ENCODE measurements around the gene TEAD1.

TEAD1 gene

DNA sequence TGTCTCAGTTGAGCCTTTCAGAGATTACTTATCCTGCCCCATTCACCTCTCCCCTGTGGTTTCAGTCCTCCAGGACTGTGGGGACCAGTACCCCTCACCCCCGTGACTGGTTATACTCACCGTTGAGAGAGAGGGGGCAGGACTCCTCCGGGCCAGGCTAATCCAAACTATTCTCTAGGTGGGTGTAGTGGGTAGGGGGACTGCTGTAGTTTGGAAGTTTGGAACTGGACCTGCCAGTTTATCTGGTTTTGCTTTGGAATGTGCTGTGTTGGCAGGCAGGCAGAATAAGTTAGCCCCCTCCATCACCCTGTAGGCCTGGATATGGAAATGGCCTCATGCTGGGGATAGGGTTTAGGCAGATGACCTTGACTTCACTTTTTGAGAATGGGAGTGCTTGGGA lies 13.5 kb downstream of the TEAD1 start:
- no peak for DNase-seq

DNA sequence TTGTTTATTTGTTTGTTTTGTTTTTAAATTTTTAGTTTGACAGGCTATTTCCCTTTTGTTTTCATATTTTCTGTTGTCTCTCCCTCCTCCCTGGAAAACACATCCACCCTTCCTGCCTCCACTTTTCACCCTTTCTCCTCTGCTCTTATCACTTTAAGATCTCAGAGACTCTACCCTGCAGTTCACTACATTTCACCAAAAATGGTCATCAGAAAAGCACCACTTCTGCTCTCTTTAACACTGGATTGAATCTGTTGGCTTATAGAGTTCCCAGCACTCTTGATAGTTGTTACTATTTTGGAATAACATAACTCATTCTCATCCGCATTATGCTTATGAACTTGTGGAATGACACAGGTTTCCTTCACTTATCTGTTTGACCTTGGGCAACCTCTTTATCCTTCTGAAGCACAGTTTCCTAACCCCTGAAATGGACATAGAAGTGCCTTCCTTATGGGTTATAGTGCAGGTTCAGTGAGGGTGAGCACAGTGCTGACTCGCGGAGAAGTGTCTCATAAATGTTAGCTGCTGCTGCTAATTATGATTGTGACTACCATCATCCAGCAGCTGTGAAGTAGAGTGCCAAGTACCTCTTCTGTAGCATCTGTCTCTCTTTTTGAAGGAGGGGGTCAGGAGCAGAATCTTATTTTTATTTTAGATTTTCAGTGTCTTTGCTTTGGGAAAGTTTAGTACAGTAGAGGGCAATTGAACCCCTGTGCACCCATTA lies 15.0 kb downstream of the TEAD1 start:
- DNase-seq: no peak

DNA sequence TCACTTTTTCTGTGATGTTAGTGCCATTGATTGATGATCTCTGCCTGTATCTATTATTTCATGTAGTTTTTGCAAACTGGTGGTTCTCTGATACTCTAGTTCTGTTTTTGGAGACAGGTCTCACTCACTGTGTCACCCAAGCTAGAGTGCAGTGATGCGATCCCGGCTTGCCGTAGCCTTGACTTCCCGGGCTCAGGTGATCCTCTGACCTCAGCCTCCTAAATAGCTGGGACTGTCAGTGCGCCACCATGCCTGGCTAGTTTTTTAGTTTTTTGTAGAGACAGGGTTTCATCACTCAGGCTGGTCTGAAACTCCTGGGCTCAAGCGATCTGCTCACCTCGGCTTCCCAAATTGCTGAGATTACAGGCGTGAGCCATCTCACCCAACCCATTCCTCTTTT lies 16.4 kb downstream of the TEAD1 start:
- no peak for DNase-seq

DNA sequence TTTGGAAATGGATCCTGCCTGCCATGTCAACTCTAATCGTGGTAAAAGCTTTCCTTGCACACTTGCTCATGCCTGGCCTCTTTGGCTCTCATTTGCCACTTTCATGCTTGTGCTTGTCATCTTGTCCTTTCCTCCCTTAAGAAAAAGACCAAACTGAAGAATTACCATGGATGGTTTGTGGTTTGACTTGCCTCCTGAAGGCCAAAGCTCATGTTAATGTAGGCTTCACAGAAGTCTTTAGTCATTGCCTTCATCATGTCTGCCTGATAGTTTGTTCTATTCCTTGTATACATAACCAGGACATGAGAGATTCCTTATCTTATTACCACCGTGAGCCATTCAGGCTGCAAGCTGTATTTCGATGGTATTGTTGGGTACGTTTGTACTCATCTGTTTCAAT lies 17.3 kb downstream of the TEAD1 start:
- no peak for DNase-seq

DNA sequence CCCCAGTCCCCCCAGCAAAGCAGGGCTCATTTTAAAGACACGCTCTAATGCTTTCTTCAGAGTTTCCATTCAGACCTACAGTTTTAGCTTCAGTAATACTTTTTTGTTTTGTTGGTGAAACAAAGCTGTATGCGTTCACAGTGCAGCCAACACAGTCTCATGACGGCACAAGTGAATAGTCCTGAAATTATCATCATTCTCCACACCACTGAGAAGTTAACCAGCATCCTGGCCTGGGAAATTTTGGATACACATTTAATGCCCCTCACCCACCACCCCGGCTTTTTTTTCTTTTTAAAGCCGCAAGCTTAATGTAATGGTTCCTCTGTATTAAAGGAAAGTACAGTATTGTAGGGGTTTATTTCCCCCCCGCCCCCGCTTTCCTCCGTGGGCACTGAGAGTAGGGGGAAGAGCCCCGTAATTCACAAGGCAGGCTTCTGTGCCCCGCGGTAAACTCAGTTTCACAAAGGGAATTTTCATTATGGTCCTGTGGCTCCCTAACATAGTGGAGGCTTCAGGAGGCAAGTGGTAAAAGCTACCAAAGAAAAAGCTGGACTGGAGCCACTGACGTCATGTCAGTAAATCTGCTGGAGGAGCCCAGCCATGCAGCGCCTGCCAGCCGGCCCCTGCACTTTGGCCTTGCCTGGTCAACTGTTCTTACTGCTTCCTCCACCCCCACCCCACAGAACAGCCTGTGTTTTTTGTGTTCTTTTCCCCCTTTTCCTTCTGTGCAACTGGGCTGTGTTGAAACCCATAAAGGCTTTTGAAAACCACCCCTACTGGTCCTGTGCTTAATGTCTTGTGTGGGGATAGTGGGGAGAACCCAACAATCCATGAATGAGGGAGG lies 18.2 kb downstream of the TEAD1 start:
- DNase-seq: no peak

DNA sequence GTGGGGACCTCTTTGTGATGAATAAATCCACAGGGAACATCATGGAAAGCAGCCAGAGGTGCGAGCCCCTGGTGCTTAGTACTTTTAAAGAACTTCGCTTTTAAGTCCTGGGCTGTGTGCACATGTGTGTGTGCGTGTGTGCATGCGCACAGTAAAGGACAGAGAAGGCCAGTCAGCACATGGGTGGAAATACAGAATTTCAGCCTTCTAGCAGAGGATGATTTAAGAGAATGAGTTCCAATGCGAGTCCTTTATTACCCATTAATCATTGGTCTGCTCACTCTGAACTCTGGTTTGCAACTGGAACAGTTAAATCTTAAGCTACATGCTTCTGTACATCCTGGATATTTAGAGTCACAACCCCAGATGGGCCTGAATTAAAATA lies 18.9 kb downstream of the TEAD1 start:
- DNase-seq: no peak

DNA sequence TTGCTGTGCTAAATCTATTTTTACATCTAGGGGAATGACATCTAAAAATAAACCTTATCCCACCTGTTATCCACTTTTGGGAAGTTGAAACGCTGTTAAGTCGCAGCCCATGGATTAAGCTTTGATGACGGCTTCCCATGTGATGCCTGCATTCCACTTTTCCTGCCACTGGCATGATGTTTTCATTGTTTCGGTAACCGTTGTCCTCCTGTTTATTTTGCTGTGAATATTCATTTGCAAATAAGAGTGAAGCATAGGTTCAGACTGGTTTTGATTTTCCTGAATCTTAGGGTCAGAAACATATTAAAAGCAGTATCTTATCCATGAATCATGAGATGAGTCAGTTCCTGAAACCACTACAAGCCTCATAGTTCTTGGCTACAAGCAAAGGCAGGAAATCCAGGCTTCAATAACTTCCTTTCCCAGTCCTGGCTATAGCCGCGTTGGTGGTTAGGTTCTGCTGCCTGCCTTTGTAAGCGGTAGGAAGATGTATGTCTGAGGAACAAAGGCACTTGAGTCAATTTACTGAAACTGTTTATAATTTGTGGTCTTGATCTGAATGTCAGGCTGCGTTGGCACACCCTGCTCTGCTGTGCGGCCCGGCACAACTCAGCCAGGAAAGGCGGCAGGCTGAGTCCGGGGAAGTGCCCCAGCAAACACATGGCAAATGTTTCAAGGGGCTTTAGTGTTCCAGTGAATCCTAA lies 19.4 kb downstream of the TEAD1 start:
- peak; percentile 9 for DNase-seq

DNA sequence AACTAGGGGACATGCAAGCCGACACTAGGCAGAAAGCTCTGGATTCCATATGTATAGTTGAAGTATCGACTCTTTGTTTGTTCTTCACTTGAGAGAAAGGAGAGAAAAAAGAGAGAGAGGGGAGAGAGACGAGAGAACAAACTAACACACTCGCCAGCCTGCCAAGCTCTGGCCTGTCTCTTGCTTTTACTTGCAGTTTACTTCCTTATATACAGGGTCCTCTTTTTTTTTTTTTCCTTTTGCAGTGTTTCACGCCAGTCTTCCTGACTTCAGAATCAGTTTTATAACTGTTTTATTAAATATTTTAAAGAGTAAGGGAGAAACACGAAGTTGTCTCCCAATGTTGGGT lies 19.9 kb downstream of the TEAD1 start:
- no peak for DNase-seq

DNA sequence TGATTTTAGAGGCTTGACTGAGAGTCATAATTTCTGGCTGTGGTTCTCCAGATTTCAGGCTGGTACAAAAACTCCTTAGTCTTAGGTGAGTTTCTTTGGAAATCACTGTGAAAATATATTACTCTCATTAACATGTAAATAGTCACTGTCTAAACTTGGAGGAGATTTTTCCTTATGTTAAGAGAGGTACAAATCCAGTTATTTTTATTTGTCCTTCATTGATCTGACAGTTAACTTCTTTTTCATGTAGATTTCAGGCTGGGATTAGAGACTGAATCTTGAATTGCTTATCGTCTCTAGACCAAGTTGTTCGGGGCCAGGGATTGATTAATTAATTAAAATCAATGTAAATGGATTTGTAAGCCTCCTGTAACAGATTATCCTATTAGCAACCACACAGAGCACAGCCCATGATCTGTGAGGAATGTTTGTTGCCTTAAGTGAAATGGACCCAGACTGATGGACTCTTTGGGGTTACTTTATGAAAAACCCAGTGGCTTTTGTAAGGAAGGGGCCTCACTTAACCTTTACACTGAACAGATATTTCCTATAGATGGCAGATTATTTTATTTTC lies 21.1 kb downstream of the TEAD1 start:
- DNase-seq: no peak

DNA sequence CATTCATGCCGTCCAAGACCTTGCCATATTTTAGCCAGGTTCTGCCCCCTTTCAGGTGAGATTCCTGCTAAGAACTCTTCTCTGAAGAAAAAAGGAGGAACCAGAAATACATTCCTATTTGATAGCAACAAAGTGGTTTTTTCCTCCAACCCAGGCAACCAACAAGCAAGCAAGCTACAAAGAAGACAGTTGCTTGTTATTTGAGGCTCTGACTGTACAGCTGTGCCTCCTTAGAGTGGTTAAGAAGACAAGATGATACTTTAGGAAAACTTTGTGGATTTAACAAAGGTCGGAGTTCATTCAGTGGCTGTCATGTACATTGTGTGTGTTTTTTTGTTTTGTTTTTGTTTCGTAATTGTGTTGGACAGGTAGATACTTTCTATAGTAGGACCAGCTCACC lies 21.7 kb downstream of the TEAD1 start:
- DNase-seq: no peak

DNA sequence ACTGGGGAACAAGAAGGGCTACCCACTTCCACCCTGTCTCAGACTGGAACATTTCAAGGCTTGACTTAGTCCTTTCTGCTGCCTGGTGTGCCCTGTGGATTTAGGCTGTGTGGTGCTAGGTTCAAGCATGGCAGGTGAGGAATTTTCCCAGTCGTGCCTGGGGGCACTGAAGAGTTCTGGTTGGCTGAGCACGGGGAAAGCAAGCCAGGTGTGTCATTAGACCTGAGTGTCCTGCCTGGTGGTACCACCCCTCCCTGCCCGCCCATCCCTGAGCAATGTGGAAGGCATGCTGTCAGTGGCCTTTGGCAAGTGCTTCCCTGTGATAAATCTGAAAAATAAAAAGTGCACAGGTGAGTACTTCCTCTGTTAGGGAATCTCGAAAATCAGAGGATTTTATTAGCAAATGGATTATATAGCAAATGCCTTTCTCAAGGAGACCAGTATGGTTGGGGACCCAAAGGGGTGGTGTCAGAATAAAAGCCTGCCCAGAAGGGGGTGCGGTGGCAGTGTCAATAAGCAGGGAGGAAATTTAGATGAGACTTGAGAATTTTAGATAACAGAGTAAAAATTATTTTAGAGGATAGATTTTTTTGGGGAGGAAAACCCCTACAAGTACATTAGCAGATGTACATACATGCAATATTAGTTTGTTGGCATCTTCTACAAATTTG lies 22.8 kb downstream of the TEAD1 start:
- no peak for DNase-seq

DNA sequence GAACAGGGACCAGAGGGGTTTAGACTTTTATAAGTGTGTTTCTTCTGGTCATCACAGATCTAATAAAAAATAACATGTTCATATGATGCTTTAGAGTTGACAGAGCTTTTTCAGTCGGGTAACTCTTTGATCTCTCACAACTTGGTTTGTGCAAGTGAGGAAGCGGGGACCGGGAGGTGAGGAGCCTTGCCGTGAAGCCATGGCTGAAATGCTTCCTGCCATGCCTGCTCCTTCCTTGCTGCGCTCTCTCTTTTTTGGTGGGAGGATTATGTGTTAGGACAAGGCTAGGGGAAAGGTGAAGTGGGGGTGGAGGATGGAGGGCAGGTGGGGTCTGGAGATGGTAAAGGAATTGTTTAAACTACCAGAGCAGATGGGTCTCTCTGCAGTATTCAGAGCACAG lies 23.8 kb downstream of the TEAD1 start:
- no peak for DNase-seq

DNA sequence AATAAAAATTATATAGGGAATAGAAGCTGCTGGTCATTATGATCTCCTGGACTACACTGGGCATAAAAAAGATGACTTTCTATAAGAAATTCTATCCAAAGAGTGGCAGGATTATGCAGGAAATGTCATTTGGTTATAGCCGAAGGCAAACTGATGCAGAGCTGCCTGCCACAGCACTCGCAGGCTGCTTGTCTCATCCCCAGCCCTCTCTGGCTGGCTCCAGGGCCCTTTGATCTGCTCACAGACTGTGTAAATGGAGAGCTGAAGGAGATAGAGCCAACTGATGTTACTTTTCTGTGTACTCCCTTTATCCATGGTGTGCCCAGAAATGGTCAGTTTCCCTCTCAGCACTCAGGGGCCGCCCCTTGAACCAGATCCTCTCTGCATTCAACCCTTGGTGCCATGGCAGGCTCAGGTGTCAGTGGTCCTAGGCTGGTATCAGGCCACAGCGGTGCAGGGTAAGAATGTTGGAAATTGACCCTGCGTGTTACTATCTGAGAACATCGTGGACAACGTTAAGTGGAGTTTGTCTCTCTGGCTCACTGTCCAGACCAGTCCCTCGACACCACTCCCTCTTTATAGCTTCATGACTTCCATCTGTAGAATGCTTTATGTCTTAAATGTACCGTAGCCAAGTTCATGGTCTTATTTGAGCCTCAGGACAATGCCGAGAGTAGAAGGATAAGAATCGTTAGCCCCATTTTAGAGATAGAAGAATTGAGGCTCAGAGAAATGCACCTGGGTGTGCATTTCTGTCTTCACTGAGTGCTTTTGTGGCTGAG lies 27.8 kb downstream of the TEAD1 start:
- no peak for DNase-seq

DNA sequence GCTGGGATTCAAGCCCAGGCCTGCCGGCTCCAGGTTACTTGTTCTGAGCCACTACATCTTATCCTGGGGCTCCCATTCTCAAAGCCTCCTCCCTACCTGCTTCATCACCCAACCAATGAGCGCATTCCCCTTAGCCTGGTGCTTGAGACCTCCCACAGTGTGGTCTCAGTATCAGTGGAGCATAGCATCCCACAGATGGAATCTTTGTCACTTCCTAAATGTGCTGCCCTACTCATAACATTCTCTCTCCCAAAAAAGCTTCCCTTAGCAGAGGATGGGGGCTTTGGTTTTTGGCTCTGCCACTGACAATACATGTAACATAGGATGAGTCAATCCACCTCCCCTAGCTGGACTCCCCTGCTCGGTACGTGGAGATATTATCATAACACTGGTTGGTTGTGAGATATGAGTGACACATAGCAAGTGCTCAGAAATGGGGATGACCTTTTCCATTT lies 28.8 kb downstream of the TEAD1 start:
- no peak for DNase-seq

DNA sequence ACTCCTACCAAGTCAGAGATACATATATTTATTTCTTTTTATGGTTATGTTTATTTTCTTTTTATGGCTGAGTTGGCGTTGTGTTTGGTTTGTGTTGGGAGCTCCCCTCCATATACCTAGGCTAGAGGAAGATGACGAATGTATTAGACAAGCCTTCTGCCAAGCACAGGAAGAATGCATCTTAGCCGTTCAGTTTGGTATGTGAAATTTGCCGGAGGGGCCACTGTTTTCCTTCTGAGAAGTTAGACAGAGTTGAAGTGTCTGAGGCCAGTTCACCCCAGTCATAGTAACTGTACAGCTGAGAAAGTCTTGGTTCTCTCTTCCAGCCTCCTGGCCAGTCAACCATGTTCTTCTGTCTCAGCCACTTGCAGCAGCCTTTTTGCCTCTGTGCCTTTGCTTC lies 29.8 kb downstream of the TEAD1 start:
- no peak for DNase-seq

DNA sequence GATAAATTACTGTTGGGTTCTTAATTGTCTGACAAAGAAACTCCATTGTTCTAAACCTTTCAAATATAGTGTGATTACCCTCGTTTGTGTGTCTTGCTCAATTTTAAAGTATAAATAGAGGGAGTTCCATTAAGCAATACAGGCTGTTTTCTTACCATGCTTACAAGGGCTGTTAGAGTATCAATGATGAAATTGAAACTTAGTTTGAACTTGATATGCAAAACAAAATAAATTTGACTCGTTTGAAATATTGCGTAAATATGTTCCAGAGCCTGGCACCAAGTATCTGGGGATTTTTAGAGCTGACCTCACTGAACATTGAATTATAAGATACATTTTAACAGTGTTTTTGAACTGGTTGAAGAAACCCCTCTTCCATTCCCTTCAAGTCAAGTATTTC lies 31.7 kb downstream of the TEAD1 start:
- DNase-seq: no peak

DNA sequence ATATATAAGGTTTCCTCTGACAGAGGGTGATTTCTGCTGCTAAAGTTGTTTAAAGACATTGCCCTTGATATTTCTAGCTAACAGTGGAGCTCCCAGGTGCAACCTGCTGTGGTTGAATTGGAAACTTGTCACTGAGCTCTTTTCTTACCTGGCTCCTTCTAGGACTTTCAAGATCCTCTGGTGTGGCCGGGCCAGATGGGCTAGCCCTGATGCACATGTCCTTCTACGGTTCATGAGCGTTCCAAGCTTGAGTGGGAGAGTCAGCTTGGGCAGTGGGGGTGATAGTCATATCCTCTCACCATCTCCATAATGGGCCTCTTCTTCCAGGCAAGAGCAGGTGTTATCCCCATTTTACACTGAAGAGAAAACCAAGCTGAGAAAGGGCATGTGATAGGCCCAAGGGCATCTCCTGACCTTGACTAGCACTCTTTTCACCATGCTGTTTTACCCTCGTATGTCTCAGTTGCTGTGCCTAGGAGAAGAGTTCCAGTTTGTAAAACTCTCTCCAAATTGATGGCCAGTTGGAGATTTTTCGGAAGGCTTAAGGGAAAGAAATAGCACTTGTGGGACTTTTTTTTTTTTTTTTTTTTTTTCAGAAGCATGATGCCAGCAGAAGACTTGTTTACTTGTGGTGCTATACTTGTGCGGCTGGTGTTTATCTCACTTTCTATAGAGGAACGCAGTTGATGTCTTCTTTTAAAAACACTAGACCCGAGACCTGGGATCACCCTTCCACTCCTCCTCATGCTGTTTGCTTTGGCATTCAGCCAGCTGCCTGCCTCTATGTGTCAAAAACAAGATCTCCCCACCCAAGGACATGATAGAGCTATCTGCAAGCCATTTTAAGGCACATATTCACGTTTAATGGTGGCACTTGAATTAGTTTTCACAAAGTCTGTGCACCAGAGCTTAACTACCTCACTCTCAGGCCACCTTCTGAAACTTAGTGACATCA lies 32.6 kb downstream of the TEAD1 start:
- peak; percentile 93 for DNase-seq

DNA sequence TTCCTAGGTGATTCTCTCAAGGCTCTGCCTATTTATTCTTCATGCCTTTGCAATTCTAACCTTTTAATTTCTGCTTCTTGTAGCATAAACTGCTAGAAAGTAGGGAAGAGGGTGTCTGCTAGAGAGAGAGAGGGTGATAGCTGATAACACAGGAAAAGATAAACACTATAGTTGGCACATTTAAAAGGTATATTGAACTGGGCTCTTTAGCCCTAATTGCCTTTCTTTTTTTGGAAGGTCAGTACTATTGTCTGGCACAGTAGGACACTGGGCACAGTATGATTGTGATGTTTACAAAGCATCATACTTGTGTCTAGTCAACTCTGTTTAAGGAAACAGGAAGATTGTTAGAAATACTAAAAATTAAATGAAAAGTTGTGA lies 33.3 kb downstream of the TEAD1 start:
- peak; percentile 89 for DNase-seq

DNA sequence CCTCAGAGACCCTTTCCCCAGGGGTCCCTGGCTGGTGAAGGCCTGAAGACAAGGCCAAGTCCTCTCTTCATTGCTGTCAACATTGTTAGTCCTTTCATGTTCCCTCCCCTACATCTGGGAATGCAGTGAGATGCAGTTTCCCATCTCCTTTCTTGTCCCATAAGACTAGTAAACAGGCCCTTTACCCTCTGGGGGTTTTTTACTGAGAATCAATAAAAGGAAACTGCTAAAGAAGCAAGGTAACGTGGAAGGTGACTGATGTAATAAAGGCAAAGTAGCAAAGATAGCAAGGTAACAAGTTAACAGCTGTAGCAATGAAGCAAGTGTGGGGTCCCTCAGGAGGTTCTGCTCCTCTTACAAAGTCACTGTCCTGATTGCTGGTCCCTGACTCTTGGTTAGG lies 37.3 kb downstream of the TEAD1 start:
- no peak for DNase-seq

DNA sequence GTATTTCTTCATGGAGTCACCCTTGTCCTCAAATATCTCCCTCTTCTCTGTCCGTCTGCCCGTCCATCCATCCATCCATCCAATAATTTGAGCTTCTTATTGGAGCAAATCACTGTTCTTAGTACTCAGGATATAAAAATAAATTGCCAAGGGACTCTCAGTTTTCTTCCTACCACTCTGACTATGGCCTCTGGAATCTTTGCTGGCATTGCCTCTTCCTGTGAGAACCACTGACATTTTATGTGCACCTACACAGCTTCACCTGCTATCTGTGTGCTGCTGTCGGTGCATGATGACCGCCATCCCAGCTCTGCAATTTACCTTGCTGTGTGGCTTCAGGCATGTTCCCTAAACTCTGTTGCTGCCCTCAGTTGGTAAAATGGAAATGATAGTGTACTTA lies 37.9 kb downstream of the TEAD1 start:
- DNase-seq: no peak

DNA sequence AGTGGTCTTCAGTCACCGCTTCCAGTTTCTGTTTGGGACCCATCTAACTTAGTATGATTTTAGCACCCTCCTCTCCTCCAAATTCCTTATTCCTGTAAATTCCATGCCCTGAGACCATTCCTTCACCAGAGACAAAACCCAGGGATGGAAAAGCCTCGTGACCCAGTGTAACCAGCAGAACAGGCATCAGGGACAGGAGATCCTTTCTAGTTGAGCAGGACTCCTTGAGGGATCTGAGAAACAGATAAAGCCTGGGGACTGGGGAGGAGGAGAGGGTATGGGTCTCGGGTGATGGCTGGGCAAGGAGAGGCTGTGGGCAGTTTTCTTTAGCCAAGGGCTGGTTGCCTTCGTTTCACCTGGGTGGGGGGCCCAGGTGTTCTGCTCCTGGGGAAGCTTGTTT lies 40.9 kb downstream of the TEAD1 start:
- DNase-seq: no peak

Data from NCI-H748 treated with DMSO at 0.1 percent for 48 hours (cell line).